ENCODE measurements around the gene MARCHF4. TPM values are rescaled to one million over a fixed set of nuclear protein-coding genes. Genes with fewer than 3 reads are reported as not detected.

MARCHF4 gene
- total RNA-seq, 1 experiment from 2014 or later, result 6.1 TPM

DNA sequence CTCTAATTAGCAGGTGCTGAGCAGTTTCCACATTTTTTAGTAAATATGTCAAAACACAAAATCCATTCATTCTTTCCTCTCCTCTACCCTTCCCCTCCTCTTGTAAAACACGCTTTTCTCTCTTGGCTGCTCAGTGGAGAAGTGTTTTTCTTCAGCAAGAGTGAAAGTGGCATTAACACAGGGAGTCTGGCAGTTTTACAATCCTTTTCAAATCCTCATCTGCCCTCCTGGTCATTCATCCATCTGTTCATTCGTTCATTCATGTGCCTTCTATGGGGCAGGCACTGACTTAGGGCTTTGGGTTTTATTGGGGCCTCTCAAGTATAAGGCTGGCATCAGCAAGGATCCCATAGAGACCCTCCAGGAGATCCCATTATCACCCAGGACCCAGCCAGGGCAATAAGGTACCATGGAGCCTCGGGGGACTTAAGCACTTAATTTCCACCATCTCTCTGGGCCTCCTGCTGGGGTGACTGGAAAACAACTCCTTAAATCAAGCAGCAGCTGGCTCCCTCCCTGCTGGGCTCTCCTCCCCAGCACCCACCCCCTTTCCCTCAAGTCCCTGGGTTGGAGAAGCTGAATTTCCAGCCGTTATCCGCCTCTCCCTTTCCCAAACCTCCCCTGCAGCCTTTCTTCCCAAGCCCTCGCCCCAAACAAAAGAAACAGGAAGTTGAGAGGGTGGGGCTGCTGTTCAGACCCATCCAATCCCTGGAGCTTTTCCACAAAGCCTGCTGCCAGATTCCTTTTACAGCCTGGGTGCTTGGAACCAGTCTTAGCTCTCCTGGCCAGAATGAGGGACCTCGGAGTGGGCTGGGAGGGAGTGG lies 32.6 kb downstream of the MARCHF4 start:
- Histone ChIP-seq H3K4me1 (ENCODE audit: insufficient read depth, low read length, poor library complexity, severe bottlenecking) (peaks cover 32% of the 10 kb centered on the region), H3K4me3 (ENCODE audit: low read depth, low read length, poor library complexity, severe bottlenecking) (no peak overlapping the region), H3K27me3 (replicated peaks; ENCODE audit: insufficient read depth, low read depth, low read length, poor library complexity) (no peaks in the 10 kb centered on the region), H3K27ac (ENCODE audit: low read depth, low read length, poor library complexity, severe bottlenecking) (peak overlapping the region; percentile 71), H3K36me3 (ENCODE audit: insufficient read depth, low read length, poor library complexity, severe bottlenecking) (no peaks in the 10 kb centered on the region), H3K9me3 (ENCODE audit: low read depth, low read length, poor library complexity, severe bottlenecking) (no peaks in the 10 kb centered on the region)
- intact Hi-C loops (cut with micrococcal nuclease; ENCODE audit: unreplicated experiment), result no loop called here
- TF ChIP-seq EZH2 (IDR thresholded peaks at IDR 0.05; ENCODE audit: borderline replicate concordance, low read depth, low read length, poor library complexity, severe bottlenecking), result no peak
- TF ChIP-seq, protein P1, sequence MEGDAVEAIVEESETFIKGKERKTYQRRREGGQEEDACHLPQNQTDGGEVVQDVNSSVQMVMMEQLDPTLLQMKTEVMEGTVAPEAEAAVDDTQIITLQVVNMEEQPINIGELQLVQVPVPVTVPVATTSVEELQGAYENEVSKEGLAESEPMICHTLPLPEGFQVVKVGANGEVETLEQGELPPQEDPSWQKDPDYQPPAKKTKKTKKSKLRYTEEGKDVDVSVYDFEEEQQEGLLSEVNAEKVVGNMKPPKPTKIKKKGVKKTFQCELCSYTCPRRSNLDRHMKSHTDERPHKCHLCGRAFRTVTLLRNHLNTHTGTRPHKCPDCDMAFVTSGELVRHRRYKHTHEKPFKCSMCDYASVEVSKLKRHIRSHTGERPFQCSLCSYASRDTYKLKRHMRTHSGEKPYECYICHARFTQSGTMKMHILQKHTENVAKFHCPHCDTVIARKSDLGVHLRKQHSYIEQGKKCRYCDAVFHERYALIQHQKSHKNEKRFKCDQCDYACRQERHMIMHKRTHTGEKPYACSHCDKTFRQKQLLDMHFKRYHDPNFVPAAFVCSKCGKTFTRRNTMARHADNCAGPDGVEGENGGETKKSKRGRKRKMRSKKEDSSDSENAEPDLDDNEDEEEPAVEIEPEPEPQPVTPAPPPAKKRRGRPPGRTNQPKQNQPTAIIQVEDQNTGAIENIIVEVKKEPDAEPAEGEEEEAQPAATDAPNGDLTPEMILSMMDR (conservative IDR thresholded peaks at IDR 0.05; ENCODE audit: low read depth, low read length), result no peak
- POLR2A ChIA-PET (ENCODE audit: low non-redundant PET), result interaction anchor here (0.6 kb wide), 1 partner anchor 356 kb away, joined by 4 read pairs; no protein-coding TSS in a partner anchor
- no TSS peak for BruUV-seq (replicated peaks)
- DNase-seq (ENCODE audit: low spot score), result peak; percentile 93
- CTCF ChIA-PET, result interaction anchor here (0.6 kb wide), 2 partner anchors 13 to 385 kb away, joined by 3 read pairs; no protein-coding TSS in a partner anchor

GRCh38 chr2:216335252-216335651 lies 37.0 kb downstream of the MARCHF4 start:
- no peak for DNase-seq (ENCODE audit: low spot score)
- intact Hi-C loops (cut with micrococcal nuclease; ENCODE audit: unreplicated experiment), result no loop called here
- no peak overlapping the region for H3K27ac ChIP-seq (ENCODE audit: low read depth, low read length, poor library complexity, severe bottlenecking)
- H3K4me1 ChIP-seq (ENCODE audit: insufficient read depth, low read length, poor library complexity, severe bottlenecking), result peaks cover 16% of the 10 kb centered on the region
- CTCF ChIA-PET, result no interaction called here
- no peaks in the 10 kb centered on the region for H3K36me3 ChIP-seq (ENCODE audit: insufficient read depth, low read length, poor library complexity, severe bottlenecking)
- H3K27me3 ChIP-seq (replicated peaks; ENCODE audit: insufficient read depth, low read depth, low read length, poor library complexity), result no peaks in the 10 kb centered on the region
- no peaks in the 10 kb centered on the region for H3K9me3 ChIP-seq (ENCODE audit: low read depth, low read length, poor library complexity, severe bottlenecking)
- no TSS peak for BruUV-seq (replicated peaks)
- H3K4me3 ChIP-seq (ENCODE audit: low read depth, low read length, poor library complexity, severe bottlenecking), result no peak overlapping the region
- TF ChIP-seq EZH2 (IDR thresholded peaks at IDR 0.05; ENCODE audit: borderline replicate concordance, low read depth, low read length, poor library complexity, severe bottlenecking), result no peak
- TF ChIP-seq, protein P1 (conservative IDR thresholded peaks at IDR 0.05; ENCODE audit: low read depth, low read length), result no peak
- POLR2A ChIA-PET (ENCODE audit: low non-redundant PET), result no interaction called here

- ChIA-PET CTCF (no interaction called here), POLR2A (ENCODE audit: low non-redundant PET) (no interaction called here)
- Histone ChIP-seq H3K4me1 (ENCODE audit: insufficient read depth, low read length, poor library complexity, severe bottlenecking) (no peaks in the 10 kb centered on the region), H3K27me3 (replicated peaks; ENCODE audit: insufficient read depth, low read depth, low read length, poor library complexity) (no peaks in the 10 kb centered on the region), H3K27ac (ENCODE audit: low read depth, low read length, poor library complexity, severe bottlenecking) (no peak overlapping the region), H3K9me3 (ENCODE audit: low read depth, low read length, poor library complexity, severe bottlenecking) (no peaks in the 10 kb centered on the region), H3K4me3 (ENCODE audit: low read depth, low read length, poor library complexity, severe bottlenecking) (no peak overlapping the region), H3K36me3 (ENCODE audit: insufficient read depth, low read length, poor library complexity, severe bottlenecking) (no peaks in the 10 kb centered on the region)
- DNase-seq (ENCODE audit: low spot score), result peak; percentile 45
- no TSS peak for BruUV-seq (replicated peaks)
- TF ChIP-seq, protein P1 (conservative IDR thresholded peaks at IDR 0.05; ENCODE audit: low read depth, low read length), result peak; percentile 53
- TF ChIP-seq EZH2 (IDR thresholded peaks at IDR 0.05; ENCODE audit: borderline replicate concordance, low read depth, low read length, poor library complexity, severe bottlenecking), result no peak
- intact Hi-C loops (cut with micrococcal nuclease; ENCODE audit: unreplicated experiment), result loop anchor here (5.0 kb wide), 1 partner anchor 79 kb away; no protein-coding TSS in a partner anchor
These were observed 43.9 kb downstream of the MARCHF4 start for GRCh38 chr2:216328347-216328746.
